Measurements from ENCODE around the gene CACNA1D.

The CACNA1D gene

DNA sequence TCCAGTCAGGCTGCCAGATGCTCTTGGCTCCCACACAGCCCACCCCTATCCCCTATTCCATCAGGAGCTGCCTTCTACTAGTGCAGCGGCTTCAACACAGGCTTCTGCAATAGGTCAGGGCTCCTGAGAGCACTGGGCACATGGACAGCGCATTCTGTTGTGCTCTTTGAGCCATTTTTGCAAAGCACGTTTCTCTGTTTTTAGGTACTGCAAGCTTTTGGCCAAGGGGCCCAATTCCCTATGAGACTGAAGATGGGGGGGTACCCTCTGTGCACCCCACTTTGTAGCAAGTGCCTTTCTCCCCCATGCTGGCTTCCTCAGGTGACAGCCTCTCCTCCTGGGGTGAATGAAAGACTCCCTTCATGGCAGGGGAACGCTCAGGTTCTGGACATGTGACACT lies 320.7 kb downstream of the CACNA1D start:
- no peak for DNase-seq

DNA sequence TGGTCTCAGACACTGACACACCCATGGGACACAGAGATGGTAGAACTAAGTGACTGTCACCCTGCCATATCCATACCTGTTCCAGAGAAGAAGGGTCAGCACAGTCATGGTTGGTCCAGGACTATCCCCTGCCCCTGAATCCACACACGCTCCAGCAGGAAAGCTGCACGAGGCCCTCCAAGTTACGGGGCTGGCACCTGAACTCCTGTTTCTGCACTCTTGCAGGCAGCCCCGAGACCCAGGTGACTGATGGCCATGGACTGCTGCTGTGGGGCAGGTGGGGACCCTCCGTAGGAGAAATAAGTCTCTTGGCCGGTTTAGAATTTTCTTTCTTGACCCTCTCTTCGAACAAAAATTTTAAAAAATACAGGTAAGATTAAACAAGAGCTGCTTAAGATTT lies 321.2 kb downstream of the CACNA1D start:
- DNase-seq = no peak

DNA sequence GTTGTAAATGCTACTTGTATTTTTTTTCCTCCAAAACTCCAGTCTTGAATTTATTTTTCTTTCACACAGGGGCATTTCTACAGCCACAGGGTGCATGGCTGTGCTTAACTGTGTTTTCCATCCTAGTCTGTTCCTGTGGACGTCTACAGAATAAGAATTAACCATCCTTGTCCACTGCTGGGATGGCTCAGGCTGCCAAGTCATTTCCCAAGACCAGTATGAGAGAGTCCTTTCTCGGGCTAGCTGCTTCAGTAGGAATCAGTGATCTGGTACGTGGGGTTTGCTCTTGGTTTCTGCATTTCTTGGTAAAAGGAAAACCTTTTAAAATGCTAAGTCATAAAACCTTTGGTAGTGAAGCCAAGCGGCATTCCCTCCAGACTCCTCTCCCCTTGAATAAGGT lies 322.0 kb downstream of the CACNA1D start:
- no peak for DNase-seq

DNA sequence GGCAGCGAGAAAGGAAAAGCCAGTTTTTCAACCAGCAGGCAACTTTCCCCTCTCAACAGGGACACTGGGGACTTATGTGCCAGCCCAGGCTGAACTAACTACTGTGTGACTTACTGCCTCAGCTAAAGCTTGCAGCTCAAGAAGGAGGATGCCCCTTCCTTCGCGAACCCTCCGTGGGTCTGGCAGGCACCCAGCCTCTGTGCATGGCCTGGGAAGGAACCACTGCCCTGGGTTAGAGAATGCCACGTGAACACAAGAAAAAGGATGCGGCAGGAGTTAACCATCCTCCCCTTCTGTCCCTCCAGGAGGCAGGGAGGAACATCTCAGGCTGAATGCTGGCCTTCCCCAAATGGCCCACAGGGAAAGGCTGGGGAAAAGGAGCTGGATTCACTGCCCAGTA lies 322.8 kb downstream of the CACNA1D start:
- DNase-seq = no peak

DNA sequence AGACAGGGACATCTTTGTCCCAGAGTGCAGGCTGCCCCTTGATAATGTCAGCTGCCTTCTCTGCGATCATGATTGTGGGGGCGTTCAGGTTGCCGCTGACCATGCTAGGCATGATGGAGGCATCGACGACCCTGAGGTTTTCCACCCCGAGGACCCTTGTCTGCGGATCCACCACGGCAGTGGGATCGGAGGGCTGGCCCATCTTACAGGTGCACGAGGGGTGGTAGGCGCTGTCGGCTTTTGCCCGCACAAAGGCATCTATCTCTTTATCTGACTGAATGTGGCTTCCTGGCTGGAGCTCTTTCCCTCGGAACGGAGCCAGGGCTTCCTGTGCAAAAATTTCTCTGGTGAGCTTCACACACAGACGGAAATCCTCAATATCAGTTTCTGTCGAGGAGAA lies 323.4 kb downstream of the CACNA1D start:
- DNase-seq = no peak

DNA sequence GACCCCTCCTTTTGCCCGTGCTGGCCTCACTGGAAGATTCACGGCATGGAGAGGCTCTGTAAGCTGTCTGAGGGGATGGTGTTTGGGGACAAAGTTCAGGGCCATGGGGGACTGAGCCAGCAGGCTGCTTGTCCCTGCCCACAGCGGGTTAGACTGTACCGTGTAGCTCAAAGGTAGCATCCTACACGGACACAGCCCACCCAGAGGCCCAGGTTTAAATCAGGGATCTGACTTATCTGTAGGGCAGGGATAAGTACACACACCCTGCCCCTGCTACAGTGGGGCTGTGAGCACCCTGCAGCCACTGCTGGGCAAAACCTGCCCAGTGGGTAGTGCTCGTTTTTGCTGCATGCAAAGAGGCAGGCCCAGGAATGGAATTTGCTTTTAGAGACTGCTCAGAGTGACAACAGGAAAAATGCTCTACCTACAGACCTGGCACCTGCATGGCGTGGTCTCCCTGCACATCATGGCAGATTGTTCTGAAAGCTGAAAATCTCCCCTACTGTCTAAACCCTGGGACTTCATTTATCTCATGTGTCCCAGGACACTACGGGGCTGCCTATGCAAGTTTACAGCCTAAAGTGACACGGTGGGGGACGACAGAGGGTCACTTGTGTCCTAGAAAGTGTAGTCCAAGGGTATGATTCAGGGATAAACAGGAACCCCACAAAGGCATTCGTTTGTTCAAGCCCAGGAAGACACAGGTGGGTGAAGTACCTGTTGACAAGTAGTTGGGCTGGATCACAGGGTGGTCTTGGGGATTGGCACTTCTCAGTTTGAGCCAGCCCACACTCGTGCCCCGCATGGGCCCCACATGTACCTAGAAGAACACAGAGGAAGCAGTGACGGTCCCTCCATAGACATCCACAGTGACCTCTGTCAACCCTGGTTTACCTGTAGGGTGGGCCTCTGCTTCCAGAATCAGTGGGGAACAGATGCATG lies 324.1 kb downstream of the CACNA1D start:
- DNase-seq = no peak

DNA sequence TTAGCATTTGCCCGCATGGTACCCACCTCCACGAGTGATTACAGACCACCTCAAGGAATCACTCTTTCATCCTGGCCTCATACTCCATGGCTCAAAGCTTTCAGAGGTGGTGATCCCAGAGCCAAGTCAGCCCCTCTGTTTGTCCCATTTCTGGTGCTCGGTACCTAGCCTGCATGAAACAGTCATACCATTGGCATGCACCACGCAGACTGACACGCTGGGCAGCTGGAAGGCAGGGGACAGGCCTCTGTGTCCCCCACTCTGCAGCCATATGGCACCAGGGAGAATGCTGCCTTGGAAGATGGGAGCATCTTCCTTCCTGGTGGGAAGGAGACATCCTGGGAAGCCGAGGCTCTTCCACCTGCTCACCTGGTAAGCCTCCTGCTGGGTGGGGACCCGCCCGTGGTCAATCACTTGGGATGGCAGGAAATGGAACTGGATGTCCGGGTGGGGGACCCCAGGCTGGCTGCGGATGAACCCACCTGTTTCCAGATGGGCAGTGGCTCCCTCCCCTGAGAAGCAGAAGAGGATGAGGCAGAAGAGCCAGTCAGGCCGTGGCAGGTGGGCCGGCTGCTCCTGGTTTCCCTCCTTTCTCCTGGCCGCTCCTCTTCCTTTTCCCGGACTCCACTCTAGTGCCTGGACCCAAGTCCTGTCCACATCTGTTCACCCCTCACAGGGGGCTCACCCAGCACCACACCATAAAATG lies 324.9 kb downstream of the CACNA1D start:
- no peak for DNase-seq

DNA sequence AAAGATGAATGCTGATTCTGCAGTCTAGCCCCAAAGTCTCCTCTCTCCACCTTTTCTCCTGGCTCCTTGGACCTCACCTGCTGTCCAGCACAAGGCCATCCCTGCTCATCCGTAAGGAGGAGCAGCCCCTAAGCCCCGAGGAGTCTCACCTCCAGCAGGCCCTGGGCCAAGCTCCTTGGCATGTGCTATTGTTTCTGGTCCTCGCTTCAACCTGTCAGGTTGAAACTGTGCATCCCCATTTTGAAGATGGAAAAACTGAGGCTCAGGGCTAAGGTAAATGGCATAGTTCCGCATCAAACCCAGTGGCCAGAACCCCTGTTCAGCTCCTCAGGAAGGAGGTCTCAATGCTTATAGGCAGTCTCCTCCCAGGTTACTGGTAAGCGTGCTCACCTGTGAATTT lies 325.7 kb downstream of the CACNA1D start:
- DNase-seq = no peak

DNA sequence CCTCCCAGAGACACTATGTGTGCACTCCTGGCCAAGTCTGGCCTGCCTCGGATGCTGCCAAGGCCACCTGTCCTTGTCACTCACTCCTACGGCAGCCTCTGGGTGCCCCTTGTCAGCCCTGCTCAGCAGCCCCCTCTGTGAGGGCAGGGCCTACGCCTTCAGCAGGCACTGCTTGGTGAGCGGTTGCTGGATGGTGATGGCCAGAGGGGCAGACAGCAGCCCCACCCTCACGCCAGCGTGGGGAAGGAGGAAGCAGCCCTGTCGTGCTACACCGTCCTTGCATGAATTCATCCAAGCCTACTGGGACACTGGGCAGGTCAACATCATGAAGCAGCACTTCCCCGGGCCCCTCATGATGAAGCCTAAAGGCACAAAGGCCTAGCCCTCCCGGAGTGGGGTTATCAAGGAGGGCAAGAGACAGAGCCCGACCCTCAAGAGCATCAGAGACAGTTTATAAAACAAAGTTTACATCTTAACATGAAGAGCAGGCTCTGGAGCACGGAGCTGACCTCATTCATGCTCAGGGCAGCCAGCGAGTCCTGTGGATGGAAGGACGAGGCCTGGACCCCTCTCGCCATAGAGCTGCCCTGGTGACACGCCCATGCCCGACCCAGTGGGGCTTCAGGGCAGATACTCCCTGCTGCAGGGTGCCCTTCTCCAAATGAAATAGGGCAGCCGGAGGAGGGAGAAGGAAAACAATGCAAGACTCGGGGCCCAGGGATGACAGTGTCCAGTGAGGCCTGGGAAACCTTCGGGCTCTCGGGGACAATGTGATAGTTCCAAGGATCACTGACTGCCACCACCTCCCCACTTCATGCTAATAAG lies 326.6 kb downstream of the CACNA1D start:
- no peak for DNase-seq

DNA sequence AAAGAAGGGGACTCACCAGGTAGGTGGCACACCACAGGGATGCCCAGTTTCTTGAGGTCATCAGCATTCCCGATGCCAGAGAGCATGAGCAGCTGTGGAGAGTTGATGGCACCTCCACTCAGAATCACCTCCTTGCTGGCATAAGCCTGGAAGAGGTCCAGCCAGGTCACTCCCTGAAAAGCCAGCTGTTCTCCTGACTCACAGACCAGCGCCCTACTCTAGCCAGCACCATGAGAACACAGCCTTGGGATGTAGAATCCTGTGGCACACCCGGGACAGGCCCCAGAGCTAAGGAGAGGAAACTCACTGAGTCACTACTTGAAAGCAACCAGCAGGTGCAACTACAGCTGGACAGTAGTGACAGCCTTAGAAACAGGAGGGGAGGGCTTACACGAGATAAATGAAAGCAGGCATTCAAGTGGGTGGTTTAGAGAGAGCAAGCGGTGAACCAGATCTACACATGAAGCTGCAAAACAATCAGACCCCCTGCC lies 327.3 kb downstream of the CACNA1D start:
- DNase-seq = no peak

DNA sequence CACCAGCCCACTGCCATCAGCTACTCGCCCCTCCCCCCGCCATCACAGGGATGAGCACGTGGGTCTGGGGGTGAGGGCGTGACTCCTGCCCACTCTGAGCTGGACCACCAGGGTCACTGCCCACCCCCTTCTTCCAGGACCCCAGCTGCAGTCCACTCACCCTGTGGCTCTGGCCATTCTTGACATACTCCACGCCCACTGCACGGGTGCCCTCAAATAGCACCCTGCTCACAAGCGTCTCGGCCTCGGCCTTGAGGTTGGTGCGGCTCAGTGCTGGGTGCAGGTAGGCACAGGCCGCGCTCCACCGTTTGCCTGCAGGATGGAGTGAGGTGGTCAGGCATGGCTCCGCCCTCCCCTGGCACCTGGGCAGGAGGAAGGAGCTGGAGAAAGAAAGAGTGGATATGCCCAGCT lies 327.9 kb downstream of the CACNA1D start:
- no peak for DNase-seq

DNA sequence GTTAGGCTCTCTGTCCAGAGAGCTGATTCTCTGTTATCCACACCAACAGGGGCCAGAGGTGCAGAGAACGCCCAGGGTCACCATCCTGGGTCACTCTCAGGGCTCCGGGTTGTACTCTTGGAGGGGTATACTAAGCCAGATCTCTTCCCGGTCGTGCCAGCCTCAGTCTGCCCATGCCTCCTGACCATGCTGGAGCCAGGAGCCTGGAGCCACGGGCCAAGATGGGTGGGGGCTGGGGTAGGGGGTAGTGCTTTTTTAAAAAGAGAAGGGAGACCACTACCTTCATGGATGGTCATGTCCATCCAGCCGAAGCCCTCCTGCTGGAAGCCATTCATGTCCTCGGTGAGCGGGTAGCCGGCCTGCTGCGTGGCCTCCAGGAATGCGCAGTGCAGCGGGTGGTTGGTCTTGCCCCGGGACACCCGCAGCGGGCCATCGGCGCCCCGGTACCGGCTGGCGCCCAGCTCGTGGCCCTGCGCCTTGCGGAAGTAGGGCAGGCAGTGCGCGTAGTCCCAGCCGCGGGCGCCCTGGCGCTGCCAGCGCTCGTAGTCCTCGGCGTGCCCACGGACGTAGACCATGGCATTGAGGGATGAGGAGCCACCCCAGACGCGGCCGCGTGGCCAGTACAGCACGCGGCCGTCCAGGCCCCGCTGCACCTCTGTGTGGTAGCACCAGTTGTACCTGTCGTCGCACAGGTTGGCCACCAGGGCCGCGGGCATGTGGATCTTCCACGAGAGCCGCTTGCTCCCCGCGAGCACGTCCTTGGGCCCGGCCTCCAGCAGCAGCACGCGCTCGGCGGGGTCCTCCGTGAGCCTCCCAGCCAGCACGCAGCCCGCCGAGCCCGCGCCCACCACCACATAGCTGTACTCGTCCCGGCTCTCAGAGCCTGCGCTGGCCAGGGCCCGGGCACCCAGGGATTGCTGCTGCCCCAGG lies 328.9 kb downstream of the CACNA1D start:
- DNase-seq = no peak

DNA sequence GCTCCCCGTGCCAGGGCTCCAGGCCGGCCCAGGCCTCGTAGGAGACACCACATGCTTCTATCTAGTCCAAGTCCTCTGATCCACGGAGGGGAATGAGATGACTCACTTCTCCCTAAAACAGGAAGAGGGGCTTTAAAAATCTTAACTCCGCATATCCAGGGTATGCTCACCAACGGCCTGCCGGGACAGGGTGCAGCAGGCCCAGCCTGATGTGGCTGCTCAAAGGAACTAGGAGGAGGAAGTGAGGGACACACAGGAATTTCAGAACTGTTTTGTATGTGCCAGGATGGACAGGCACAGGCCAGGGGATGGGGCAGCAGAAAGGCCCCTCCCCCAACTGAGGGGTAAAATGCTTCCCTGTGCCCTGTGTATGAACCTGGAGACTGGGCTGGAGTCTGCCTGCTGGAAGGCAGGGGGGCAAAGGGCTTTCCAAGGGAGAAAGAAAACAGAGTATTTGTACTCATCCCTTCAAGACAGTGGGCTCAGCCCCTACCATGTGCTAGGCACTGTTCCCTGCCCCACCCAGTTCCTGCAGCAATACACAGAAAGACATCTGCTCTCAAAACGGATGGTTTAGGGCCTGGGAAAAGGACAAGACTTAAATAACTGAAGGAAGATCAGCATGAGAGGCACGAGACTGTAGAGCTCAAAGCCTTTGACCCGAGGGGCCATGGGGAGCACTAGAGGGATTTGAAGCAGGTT lies 329.7 kb downstream of the CACNA1D start:
- DNase-seq = no peak

DNA sequence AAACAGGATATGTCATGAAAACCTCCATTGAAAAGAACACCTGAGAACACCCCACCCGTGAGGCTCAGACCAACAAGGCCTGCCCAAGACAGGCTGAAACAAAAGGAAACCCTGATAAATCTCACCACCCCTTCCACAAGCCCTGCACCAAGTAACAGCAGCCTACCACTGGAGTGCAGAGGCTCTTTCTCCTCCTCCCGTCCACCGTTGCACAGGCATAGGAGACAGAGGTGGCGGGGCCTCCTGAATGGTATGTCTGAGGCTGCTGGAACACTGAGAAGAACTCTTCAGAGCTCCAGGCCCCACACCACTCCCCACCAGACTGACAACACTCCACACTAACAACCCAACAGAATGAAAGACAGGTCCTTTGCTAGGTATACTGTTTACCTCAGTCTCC lies 330.4 kb downstream of the CACNA1D start:
- DNase-seq = no peak

DNA sequence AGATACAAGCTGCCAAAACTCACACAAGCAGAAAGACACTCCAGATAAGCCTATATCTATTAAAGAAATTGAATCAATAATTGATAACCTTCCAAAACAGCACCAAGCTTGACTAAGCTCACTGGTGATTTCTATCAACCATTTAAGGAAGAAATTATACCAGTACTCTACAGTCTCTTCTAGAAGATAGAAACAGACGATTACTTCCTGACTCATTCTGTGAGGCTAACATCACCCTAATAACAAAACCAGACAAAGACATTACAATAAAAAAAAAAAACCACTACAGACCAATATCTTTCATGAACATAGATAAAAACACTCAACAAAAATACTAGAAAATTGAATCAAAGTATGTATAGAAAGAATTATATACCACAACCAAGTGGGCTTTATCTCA lies 331.6 kb downstream of the CACNA1D start:
- DNase-seq = no peak

DNA sequence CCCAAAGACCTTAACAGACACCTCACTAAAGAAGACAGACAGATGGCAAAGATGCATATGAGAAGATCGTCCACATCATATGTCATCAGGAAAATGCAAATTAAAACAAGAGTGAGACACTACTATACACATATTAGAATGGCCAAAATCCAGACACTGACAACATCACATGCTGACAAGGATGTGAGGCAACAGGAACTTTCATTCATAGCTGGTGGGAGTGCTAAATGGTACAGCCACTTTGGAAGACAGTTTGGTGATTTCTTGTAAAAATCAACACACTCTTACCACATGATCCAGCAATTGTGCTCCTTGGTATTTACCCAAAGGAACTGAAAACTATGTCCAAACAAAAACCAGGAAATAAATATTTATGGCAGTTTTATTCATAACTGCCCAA lies 334.2 kb downstream of the CACNA1D start:
- no peak for DNase-seq

DNA sequence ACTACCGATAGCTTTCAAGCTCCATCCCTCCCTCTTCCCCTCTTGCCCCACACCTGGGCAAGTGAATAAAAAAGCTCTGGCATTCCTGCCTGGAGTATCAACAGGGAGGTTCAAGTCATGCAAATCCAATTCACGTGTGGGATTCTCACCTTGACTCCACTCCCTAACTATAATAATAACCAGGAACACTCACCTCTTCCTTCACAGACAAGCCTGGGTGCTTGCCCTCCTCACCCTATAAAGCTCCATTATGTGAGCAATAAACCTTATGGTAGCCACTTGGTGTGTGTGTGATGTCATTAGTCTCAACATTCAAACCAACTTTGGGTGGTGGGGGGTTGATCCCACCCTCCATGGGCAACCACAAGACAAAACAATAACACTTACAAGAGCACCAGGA lies 335.2 kb downstream of the CACNA1D start:
- DNase-seq = no peak

DNA sequence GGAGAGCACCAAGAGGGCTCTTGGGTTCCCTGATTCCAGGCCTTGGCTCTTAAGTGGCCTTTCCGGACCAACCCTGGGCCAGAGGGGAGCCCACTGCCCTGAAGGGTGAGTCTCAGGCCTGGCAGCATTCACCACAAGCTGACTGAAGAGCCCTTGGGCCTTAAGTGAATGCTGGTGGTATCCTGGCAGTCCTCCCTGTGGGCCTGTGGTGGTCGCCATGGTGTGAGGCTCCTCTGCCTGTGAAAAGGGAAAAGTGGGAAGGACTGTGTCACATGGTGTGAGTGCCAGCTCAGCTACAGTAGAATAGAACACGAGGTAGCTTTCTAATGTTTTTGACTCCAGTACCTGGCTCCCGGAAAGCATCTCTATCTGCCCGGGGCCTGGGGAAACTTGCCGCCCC lies 336.5 kb downstream of the CACNA1D start:
- no peak for DNase-seq

DNA sequence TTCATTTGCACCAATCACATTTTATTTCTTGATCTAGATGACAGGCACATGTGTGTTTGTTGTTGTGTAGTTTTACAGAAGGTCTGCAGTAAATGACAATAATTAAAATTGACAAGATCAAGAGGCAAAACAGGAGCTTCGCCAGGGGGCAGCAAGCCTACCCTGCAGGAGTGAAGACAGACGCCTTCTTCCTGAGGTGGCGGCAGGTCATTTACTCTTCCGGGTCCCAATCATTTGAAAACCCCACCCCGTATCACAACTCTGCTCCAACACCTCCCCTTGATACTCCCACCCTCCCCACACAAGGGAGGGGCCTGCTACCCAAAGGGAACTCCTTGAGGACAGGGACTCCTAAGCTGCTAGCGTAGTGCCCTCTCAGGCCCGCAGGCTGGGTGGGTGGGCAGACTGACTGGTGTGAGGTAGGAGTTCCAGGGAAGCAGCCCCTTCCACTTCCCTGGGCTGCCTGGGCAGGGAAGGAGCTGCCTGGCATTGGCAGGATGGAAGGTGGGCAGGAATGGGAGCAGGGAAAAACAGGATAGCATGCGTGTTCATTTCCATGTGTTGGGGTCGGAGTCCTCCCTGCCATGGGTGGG lies 338.7 kb downstream of the CACNA1D start:
- DNase-seq = no peak

DNA sequence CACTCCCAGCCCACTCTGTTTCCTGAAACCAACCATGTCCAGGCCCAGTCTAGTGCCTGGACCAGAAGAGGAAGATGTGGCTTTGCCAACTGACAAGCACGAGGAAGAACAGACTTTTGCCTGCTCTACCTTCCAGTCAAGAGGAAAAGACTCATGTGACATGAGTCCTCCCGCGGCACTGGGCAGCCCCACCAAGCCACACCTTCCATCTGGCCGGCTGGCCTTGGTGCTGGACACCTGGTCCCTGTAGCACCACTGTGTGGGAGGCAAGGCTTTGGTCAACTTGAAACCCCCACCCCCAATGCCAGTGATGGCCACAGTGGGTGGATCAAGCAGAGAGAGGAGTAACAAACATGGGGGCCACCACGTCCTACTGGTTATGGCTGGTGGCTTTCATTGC lies 339.3 kb downstream of the CACNA1D start:
- no peak for DNase-seq
